HCT116 (cell line): ENCODE results near the gene GRIP2. TPM values are rescaled to one million over a fixed set of nuclear protein-coding genes. Genes with fewer than 3 reads are reported as not detected.

ENCODE experiments used
- ATAC-seq: fragments of 200-7000 bp; cut with Tn5 transposase; 2 replicates; pipeline ENCODE4 v1.9.1; 2020; ENCODE audit warnings: mild to moderate bottlenecking, moderate library complexity
- BruUV-seq: library from RNA; stranded (reverse); fragments of 400-500 nt; replicated peaks from 2 replicates; lab custom pipeline; 2021; lab: Mats Ljungman, UMichigan
- CTCF ChIA-PET: fragments of 300-600 bp; sonication (Branson Sonifier 250); formaldehyde crosslinking; loops from one replicate; lab custom pipeline; 2021; ENCODE audit warnings: antibody characterized with exemption; lab: Charles Lee
- POLR2A ChIA-PET: fragments of 300-600, 350-600 bp; sonication (Branson Sonifier 250); formaldehyde crosslinking; loops from one replicate; lab custom pipeline; 2021; ENCODE audit warnings: antibody characterized with exemption; lab: Charles Lee
- RAD21 ChIA-PET, 2 experiments: fragments of 300-600 bp; sonication (Branson Sonifier 250); formaldehyde crosslinking; loops; one replicate each; lab custom pipeline; 2023; ENCODE audit warnings: low total read pairs in 2 of 2; ENCODE audit not compliant: uncharacterized antibody in 2 of 2, unreplicated experiment in 2 of 2, low non-redundant PET in 1 of 2; lab: Charles Lee
- DNase-seq: peaks from one replicate; pipeline ENCODE4 v3.0.0-alpha.2; 2010; ENCODE audit warnings: low read depth, low spot score
- H2AFZ ChIP-seq: fragments of 200-600 bp; shearing (Covaris generic), sonication (generic); 2 replicates; pipeline ENCODE4 v1.6.1; 2017; ENCODE audit warnings: low read depth, mixed run types, mixed read lengths, antibody characterized with exemption, low read length; ENCODE audit not compliant: poor library complexity, severe bottlenecking
- H3K27ac ChIP-seq: 2 replicates; pipeline ENCODE4 v1.5.1; 2012; ENCODE audit warnings: low read depth, low read length
- H3K27me3 ChIP-seq: fragments of 200-600 bp; sonication (generic); 2 replicates; pipeline ENCODE4 v1.6.1; 2016; ENCODE audit warnings: mixed run types, low read length, mixed read lengths; ENCODE audit not compliant: insufficient read depth
- H3K36me3 ChIP-seq, 2 experiments: fragments of 200-500 bp in 1 of 2; fragments of 200-600 bp in 1 of 2; sonication (Bioruptor generic) in 1 of 2; sonication (generic) in 1 of 2; 2 replicates each; pipeline versions ENCODE4 v1.5.1 to v1.6.1; 2014 to 2016; ENCODE audit warnings: low read length in 2 of 2, inconsistent platforms in 1 of 2, mixed read lengths in 1 of 2, mixed run types in 1 of 2; ENCODE audit not compliant: insufficient read depth in 2 of 2, control insufficient read depth in 1 of 2
- H3K4me1 ChIP-seq, 2 experiments: fragments of 200-600 bp in 1 of 2; sonication (generic) in 1 of 2; 2 replicates each; pipeline versions ENCODE4 v1.5.1 to v1.6.1; 2012 to 2017; ENCODE audit warnings: low read length in 2 of 2, inconsistent platforms in 1 of 2, mild to moderate bottlenecking in 1 of 2, mixed read lengths in 1 of 2, mixed run types in 1 of 2, moderate library complexity in 1 of 2; ENCODE audit not compliant: insufficient read depth in 2 of 2, control insufficient read depth in 1 of 2
- H3K4me2 ChIP-seq: fragments of 200-600 bp; sonication (generic); 2 replicates; pipeline ENCODE4 v1.6.1; 2017; ENCODE audit warnings: mixed run types, low read length, mixed read lengths
- H3K4me3 ChIP-seq, 2 experiments: fragments of 200-600 bp in 1 of 2; sonication (generic) in 1 of 2; replicated peaks in 1 of 2; 2 replicates each; pipeline ENCODE4 v1.5.1; 2011 to 2016; ENCODE audit warnings: low read length in 2 of 2, control low read depth in 1 of 2, low read depth in 1 of 2, mild to moderate bottlenecking in 1 of 2, mixed read lengths in 1 of 2, mixed run types in 1 of 2
- H3K79me2 ChIP-seq: fragments of 200-600 bp; sonication (generic); 2 replicates; pipeline ENCODE4 v1.6.1; 2017; ENCODE audit warnings: mild to moderate bottlenecking, mixed run types, low read length, moderate library complexity, mixed read lengths; ENCODE audit not compliant: insufficient read depth
- H3K9ac ChIP-seq: fragments of 200-600 bp; sonication (generic); 2 replicates; pipeline ENCODE4 v1.6.1; 2016; ENCODE audit warnings: low read length, mixed read lengths
- H3K9me2 ChIP-seq: fragments of 200-600 bp; sonication (generic), shearing (Covaris generic); 2 replicates; pipeline ENCODE4 v1.6.1; 2017; ENCODE audit warnings: mixed run types, mild to moderate bottlenecking, moderate library complexity; ENCODE audit not compliant: insufficient read depth
- H3K9me3 ChIP-seq, 2 experiments: fragments of 200-500 bp in 1 of 2; fragments of 200-600 bp in 1 of 2; sonication (Bioruptor generic) in 1 of 2; sonication (generic) in 1 of 2; 2 replicates each; pipeline ENCODE4 v1.6.1; 2014 to 2017; ENCODE audit warnings: low read length in 2 of 2, mixed read lengths in 2 of 2, inconsistent platforms in 1 of 2, low read depth in 1 of 2, mild to moderate bottlenecking in 1 of 2, mixed run types in 1 of 2, moderate library complexity in 1 of 2; ENCODE audit not compliant: control insufficient read depth in 1 of 2, insufficient read depth in 1 of 2
- H4K20me1 ChIP-seq: fragments of 200-600 bp; sonication (generic), shearing (Covaris generic); 2 replicates; pipeline ENCODE4 v1.6.1; 2017; ENCODE audit warnings: mixed run types, mild to moderate bottlenecking, moderate library complexity; ENCODE audit not compliant: insufficient read depth
- ATF3 ChIP-seq: IDR thresholded peaks from 2 replicates; pipeline ENCODE4 v1.6.1; 2012
- CBX3 ChIP-seq: IDR thresholded peaks from 2 replicates; pipeline ENCODE4 v1.6.1; 2012; ENCODE audit warnings: low read depth
- CEBPB ChIP-seq: IDR thresholded peaks from 2 replicates; pipeline ENCODE4 v1.6.1; 2012; ENCODE audit warnings: low read depth
- EGR1 ChIP-seq: IDR thresholded peaks from 2 replicates; pipeline ENCODE4 v1.6.1; 2012; ENCODE audit warnings: low read depth
- FOSL1 ChIP-seq: IDR thresholded peaks from 2 replicates; pipeline ENCODE4 v1.6.1; 2012; ENCODE audit warnings: low read depth
- MAX ChIP-seq: IDR thresholded peaks from 2 replicates; pipeline ENCODE4 v1.6.1; 2012
- RAD21 ChIP-seq: IDR thresholded peaks from 2 replicates; pipeline ENCODE4 v1.6.1; 2012; ENCODE audit warnings: low read depth, mild to moderate bottlenecking
- SP1 ChIP-seq: IDR thresholded peaks from 2 replicates; pipeline ENCODE4 v1.6.1; 2012; ENCODE audit warnings: low read depth
- TCF7L2 ChIP-seq: IDR thresholded peaks from 2 replicates; pipeline ENCODE4 v1.7.0; 2011; ENCODE audit warnings: borderline replicate concordance, inconsistent platforms; ENCODE audit not compliant: insufficient read depth, insufficient read length; ENCODE audit errors: extremely low read depth
- ZBTB33 ChIP-seq: IDR thresholded peaks from 2 replicates; pipeline ENCODE4 v1.6.1; 2011; ENCODE audit warnings: mild to moderate bottlenecking, low read length, moderate library complexity; ENCODE audit not compliant: insufficient replicate concordance; ENCODE audit errors: extremely low read depth
- intact Hi-C: fragments of 100-400 bp; cut with micrococcal nuclease; formaldehyde crosslinking; loops from 2 replicates; pipeline ENCODE4 v1.10.0; 2022
- total RNA-seq: library from RNA; stranded (reverse); gene quantifications from one replicate; pipeline ENCODE4 v1.2.1, GENCODE V29; 2021; ENCODE audit not compliant: unreplicated experiment

Gene GRIP2
- total RNA-seq, 1 experiment from 2014 or later: 0.34 TPM

GRCh38 chr3:14524311-14524711 lies 15.8 kb downstream of the GRIP2 start:
- intact Hi-C loops: no loop called here
- Histone ChIP-seq H3K4me1 (peaks cover 8 to 12% of the 10 kb centered on the region in 2 experiments), H3K9me3 (no peaks in the 10 kb centered on the region), H3K4me2 (peak overlapping the region; percentile 2; the same call in 1 of the 2 replicates), H3K27ac (no peak overlapping the region), H3K79me2 (no peaks in the 10 kb centered on the region), H4K20me1 (no peaks in the 10 kb centered on the region), H2AFZ (no peak overlapping the region), H3K36me3 (no peaks in the 10 kb centered on the region), H3K9ac (no peak overlapping the region), H3K9me2 (no peaks in the 10 kb centered on the region), H3K27me3 (no peaks in the 10 kb centered on the region), H3K4me3 (no peak overlapping the region)
- POLR2A ChIA-PET: no interaction called here
- DNase-seq: no peak
- CTCF ChIA-PET: no interaction called here
- no TSS peak for BruUV-seq
- ATAC-seq: peak; percentile 64
- TF ChIP-seq CBX3: no peak
- no peak for TF ChIP-seq FOSL1
- no peak for TF ChIP-seq MAX
- TF ChIP-seq TCF7L2: no peak
- no peak for TF ChIP-seq ATF3
- no peak for TF ChIP-seq EGR1
- TF ChIP-seq SP1: no peak
- no peak for TF ChIP-seq RAD21
- RAD21 ChIA-PET: no interaction called here

GRCh38 chr3:14523792-14524191 lies 16.4 kb downstream of the GRIP2 start:
- no peaks in the 10 kb centered on the region for H3K79me2 ChIP-seq
- ATAC-seq: peak; percentile 49
- no peak overlapping the region for H3K4me3 ChIP-seq
- BruUV-seq: no TSS peak
- H3K27ac ChIP-seq: no peak overlapping the region
- no peaks in the 10 kb centered on the region for H3K9me3 ChIP-seq
- ChIA-PET POLR2A (no interaction called here), RAD21 (no interaction called here), CTCF (no interaction called here)
- intact Hi-C loops: no loop called here
- TF ChIP-seq CEBPB (no peak), ZBTB33 (no peak)
- no peak for DNase-seq
- H3K9me2 ChIP-seq: no peaks in the 10 kb centered on the region
- H4K20me1 ChIP-seq: no peaks in the 10 kb centered on the region
- peak overlapping the region; percentile 2; the same call in 1 of the 2 replicates for H3K4me2 ChIP-seq
- no peak overlapping the region for H3K9ac ChIP-seq
- no peaks in the 10 kb centered on the region for H3K27me3 ChIP-seq
- peaks cover 8 to 12% of the 10 kb centered on the region in 2 experiments for H3K4me1 ChIP-seq
- H3K36me3 ChIP-seq: no peaks in the 10 kb centered on the region
- H2AFZ ChIP-seq: no peak overlapping the region
